ENCODE measurements around the gene FAM76B. TPM values are rescaled to one million over a fixed set of nuclear protein-coding genes. Genes with fewer than 3 reads are reported as not detected.

FAM76B gene
- total and polyA plus RNA-seq, 2 donors (not counting 1 experiment from before 2014, with no cell fraction given) = 36.5 to 80.9 TPM

DNA sequence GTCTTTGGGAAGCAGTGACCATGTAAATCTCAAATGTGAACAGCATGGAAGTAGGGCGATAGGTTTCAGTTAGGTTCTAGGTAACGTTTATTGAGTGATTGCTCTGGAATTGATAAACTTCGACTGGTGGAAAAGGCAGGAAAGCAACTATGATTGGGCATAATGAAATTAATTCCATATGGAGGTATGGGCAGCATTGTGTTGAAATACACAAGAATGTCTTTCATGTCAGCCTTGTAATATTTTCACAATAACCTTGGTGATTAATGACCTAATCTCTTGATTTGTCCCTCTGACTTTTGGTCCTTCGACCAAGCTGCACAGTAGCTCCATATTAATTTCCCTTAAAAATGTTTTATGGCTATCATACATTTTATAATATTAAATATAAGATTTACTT, 3.5 kb upstream of the FAM76B start:
- H3K4me2 ChIP-seq (replicated peaks; ENCODE audit: low read depth, low read length, poor library complexity, severe bottlenecking) = no peak overlapping the region
- peaks cover 0 to 2% of the 10 kb centered on the region in 2 experiments for H3K36me3 ChIP-seq (replicated peaks in 1 of 2; ENCODE audit: control extremely low read depth in 1 of 2, control insufficient read depth in 1 of 2, extremely low read depth in 1 of 2, insufficient read depth in 2 of 2, low read length in 1 of 2)
- TF ChIP-seq, protein P1, sequence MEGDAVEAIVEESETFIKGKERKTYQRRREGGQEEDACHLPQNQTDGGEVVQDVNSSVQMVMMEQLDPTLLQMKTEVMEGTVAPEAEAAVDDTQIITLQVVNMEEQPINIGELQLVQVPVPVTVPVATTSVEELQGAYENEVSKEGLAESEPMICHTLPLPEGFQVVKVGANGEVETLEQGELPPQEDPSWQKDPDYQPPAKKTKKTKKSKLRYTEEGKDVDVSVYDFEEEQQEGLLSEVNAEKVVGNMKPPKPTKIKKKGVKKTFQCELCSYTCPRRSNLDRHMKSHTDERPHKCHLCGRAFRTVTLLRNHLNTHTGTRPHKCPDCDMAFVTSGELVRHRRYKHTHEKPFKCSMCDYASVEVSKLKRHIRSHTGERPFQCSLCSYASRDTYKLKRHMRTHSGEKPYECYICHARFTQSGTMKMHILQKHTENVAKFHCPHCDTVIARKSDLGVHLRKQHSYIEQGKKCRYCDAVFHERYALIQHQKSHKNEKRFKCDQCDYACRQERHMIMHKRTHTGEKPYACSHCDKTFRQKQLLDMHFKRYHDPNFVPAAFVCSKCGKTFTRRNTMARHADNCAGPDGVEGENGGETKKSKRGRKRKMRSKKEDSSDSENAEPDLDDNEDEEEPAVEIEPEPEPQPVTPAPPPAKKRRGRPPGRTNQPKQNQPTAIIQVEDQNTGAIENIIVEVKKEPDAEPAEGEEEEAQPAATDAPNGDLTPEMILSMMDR (IDR thresholded peaks at IDR 0.05) = no peak
- TF ChIP-seq EZH2 (IDR thresholded peaks at IDR 0.05; ENCODE audit: borderline replicate concordance, insufficient read depth, low read depth, low read length, poor library complexity, severe bottlenecking) = no peak
- no peak overlapping the region for H2AFZ ChIP-seq (ENCODE audit: insufficient read depth, low read depth, low read length, poor library complexity, severe bottlenecking)
- H3K4me1 Mint-ChIP-seq = peaks cover 46% of the 10 kb centered on the region
- DNase-seq (no peak), ATAC-seq (ENCODE audit: low read depth) (no peak)
- no peaks in the 10 kb centered on the region for H3K9me3 ChIP-seq (ENCODE audit: control extremely low read depth in 1 of 3, control insufficient read depth in 2 of 3, insufficient read depth in 1 of 3, low read length in 2 of 3)
- WGBS (ENCODE audit: insufficient coverage) = 100% methylated on average over 3 of the region's 4 CpGs
- peaks cover 20% of the 10 kb centered on the region in 2 donors for H3K4me1 ChIP-seq (ENCODE audit: control insufficient read depth in 2 of 2, insufficient read depth in 2 of 2, low read length in 2 of 2)
- intact Hi-C loops (cut with micrococcal nuclease) = loop anchor here (5.0 kb wide), 1 partner anchor 549 kb away; the partner anchor contains the start of gene MAML2
- H3K27me3 Mint-ChIP-seq = no peaks in the 10 kb centered on the region
- ChIA-PET CTCF (interaction anchor here (1.1 kb wide), 2 partner anchors 634 to 641 kb away, joined by 3 read pairs; no protein-coding TSS in a partner anchor), POLR2A (interaction anchor here (0.7 kb wide), 1 partner anchor 594 kb away, joined by 3 read pairs; no protein-coding TSS in a partner anchor)
- no peaks in the 10 kb centered on the region for H3K27me3 ChIP-seq (replicated peaks in 1 of 4; ENCODE audit: control extremely low read depth in 1 of 4, control insufficient read depth in 3 of 4, insufficient read depth in 4 of 4, low read length in 3 of 4)
- peaks cover 85% of the 10 kb centered on the region for H3K79me2 ChIP-seq (ENCODE audit: control insufficient read depth, insufficient read depth, low read length)
- H3K27ac Mint-ChIP-seq = no peak overlapping the region
- no peak overlapping the region for H3K4me3 ChIP-seq (ENCODE audit: control extremely low read depth in 1 of 5, extremely low read depth in 1 of 5, insufficient read depth in 1 of 5, low read depth in 2 of 5, low read length in 4 of 5)
- no peaks in the 10 kb centered on the region for H3K9me3 Mint-ChIP-seq (ENCODE audit: insufficient read depth)
- H3K4me3 Mint-ChIP-seq = peak overlapping the region; percentile 15
- H3K27ac ChIP-seq (ENCODE audit: low read length in 2 of 2) = no peak overlapping the region
- peaks cover 11% of the 10 kb centered on the region for H4K20me1 ChIP-seq (ENCODE audit: control insufficient read depth, insufficient read depth, low read length, poor library complexity, severe bottlenecking)
- no peak overlapping the region for H3K9ac ChIP-seq (ENCODE audit: low read length)

DNA sequence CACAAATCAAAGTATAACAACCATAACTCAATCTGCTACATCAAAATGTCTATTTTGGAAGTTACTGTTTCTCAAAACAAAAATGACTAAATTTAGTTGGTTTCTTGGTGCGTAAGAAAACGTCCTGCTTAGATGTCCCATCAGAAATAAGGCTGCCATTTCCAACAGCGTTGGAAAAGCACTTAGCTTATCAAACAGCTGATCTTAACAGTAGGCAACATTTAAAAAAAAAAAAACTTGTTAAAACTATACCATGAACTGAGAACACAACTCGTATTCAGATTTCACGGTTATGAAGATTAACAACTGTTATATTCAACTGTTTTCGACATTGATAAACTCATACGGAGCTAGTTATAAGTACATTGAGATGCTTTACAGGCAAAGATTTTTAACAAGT, 3.1 kb upstream of the FAM76B start:
- H3K9ac ChIP-seq (ENCODE audit: low read length) = no peak overlapping the region
- Mint-ChIP-seq H3K27me3 (no peaks in the 10 kb centered on the region), H3K9me3 (ENCODE audit: insufficient read depth) (no peaks in the 10 kb centered on the region), H3K4me1 (peaks cover 50% of the 10 kb centered on the region), H3K27ac (no peak overlapping the region), H3K4me3 (no peak overlapping the region)
- H3K4me3 ChIP-seq (ENCODE audit: control extremely low read depth in 1 of 5, extremely low read depth in 1 of 5, insufficient read depth in 1 of 5, low read depth in 2 of 5, low read length in 4 of 5) = no peak overlapping the region
- ChIA-PET CTCF (interaction anchor here (0.7 to 1.1 kb wide), 2 partner anchors 17 to 635 kb away, joined by 3 to 5 read pairs; no protein-coding TSS in a partner anchor), POLR2A (interaction anchor here (0.7 kb wide), 1 partner anchor 594 kb away, joined by 3 read pairs; no protein-coding TSS in a partner anchor)
- H3K4me1 ChIP-seq (ENCODE audit: control insufficient read depth in 2 of 2, insufficient read depth in 2 of 2, low read length in 2 of 2) = peaks cover 20% of the 10 kb centered on the region in 2 donors
- H2AFZ ChIP-seq (ENCODE audit: insufficient read depth, low read depth, low read length, poor library complexity, severe bottlenecking) = no peak overlapping the region
- ATAC-seq (ENCODE audit: low read depth) (no peak), DNase-seq (no peak)
- peaks cover 86% of the 10 kb centered on the region for H3K79me2 ChIP-seq (ENCODE audit: control insufficient read depth, insufficient read depth, low read length)
- no peaks in the 10 kb centered on the region for H3K9me3 ChIP-seq (ENCODE audit: control extremely low read depth in 1 of 3, control insufficient read depth in 2 of 3, insufficient read depth in 1 of 3, low read length in 2 of 3)
- H3K27me3 ChIP-seq (replicated peaks in 1 of 4; ENCODE audit: control extremely low read depth in 1 of 4, control insufficient read depth in 3 of 4, insufficient read depth in 4 of 4, low read length in 3 of 4) = no peaks in the 10 kb centered on the region
- H3K36me3 ChIP-seq (replicated peaks in 1 of 2; ENCODE audit: control extremely low read depth in 1 of 2, control insufficient read depth in 1 of 2, extremely low read depth in 1 of 2, insufficient read depth in 2 of 2, low read length in 1 of 2) = peaks cover 0 to 2% of the 10 kb centered on the region in 2 experiments
- no peak for TF ChIP-seq EZH2 (IDR thresholded peaks at IDR 0.05; ENCODE audit: borderline replicate concordance, insufficient read depth, low read depth, low read length, poor library complexity, severe bottlenecking)
- H3K27ac ChIP-seq (ENCODE audit: low read length in 2 of 2) = no peak overlapping the region
- H4K20me1 ChIP-seq (ENCODE audit: control insufficient read depth, insufficient read depth, low read length, poor library complexity, severe bottlenecking) = peaks cover 11% of the 10 kb centered on the region
- intact Hi-C loops (cut with micrococcal nuclease) = loop anchor here (5.0 kb wide), 1 partner anchor 550 kb away; the partner anchor contains the start of gene MAML2
- WGBS (ENCODE audit: insufficient coverage) = 100% methylated on average over 3 of the region's 7 CpGs
- no peak overlapping the region for H3K4me2 ChIP-seq (replicated peaks; ENCODE audit: low read depth, low read length, poor library complexity, severe bottlenecking)

Measured in B cell (primary cell).